ENCODE data around the gene LAMTOR1.

DNA sequence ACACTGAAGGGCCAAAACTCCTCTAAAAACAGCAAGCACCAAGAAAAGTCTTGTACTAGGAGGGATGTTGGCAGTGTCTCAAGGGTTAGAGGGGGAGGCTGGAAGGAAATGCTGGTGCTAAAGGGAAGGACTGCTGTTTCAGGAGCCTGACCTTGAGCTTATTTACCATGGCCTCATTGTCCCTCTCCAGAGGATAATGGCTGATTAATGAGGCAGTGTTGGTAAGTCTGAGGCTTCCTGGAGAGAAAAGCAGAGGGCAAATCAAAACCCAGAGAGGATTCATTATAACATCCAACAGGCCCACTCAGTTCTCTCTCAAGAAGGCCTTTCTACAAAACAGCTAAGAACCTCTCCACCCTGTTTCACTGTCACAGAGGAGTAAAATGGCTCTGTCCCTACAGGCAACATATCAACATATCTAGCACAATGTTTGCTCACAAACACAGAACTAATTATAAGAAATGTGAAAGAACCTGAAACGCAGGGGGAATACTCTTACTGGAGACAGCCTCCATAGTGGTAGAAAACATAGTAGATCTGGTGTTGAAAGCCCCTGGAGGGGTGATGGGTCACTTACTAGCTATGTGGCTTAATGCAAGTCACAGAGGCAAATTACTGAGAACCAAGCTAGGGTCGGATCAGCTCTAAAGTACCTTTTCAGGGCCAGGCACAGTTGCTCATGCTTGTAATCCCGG, 54.2 kb downstream of the LAMTOR1 start:
- TF ChIP-seq, protein P1, sequence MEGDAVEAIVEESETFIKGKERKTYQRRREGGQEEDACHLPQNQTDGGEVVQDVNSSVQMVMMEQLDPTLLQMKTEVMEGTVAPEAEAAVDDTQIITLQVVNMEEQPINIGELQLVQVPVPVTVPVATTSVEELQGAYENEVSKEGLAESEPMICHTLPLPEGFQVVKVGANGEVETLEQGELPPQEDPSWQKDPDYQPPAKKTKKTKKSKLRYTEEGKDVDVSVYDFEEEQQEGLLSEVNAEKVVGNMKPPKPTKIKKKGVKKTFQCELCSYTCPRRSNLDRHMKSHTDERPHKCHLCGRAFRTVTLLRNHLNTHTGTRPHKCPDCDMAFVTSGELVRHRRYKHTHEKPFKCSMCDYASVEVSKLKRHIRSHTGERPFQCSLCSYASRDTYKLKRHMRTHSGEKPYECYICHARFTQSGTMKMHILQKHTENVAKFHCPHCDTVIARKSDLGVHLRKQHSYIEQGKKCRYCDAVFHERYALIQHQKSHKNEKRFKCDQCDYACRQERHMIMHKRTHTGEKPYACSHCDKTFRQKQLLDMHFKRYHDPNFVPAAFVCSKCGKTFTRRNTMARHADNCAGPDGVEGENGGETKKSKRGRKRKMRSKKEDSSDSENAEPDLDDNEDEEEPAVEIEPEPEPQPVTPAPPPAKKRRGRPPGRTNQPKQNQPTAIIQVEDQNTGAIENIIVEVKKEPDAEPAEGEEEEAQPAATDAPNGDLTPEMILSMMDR (IDR thresholded peaks at IDR 0.05): no peak
- no peak for TF ChIP-seq POLR2A (IDR thresholded peaks at IDR 0.05)
